ENCODE results near the gene ATF6.

- TF ChIP-seq POLR2A (IDR thresholded peaks at IDR 0.05), result no peak
- no peak for TF ChIP-seq CTCF (IDR thresholded peaks at IDR 0.05)
- no peak for TF ChIP-seq EP300 (IDR thresholded peaks at IDR 0.05)
Measured at GRCh38 chr1:161887730-161888287, 121.7 kb downstream of the ATF6 start.
